AML-193 (cell line): ENCODE data around the gene TMEM214.
A peak's percentile ranks its signal among the peaks of the same experiment; 100 is the strongest.

Experiments used
- DNase-seq, 2 experiments: peaks; one replicate each; lab custom pipeline; 2025; lab: John Stamatoyannopoulos, UW

The TMEM214 gene

GRCh38 chr2:27039871-27040270 is 7.1 kb downstream of the TMEM214 start:
- DNase-seq, result no peak

- no peak for DNase-seq
Observed at GRCh38 chr2:27040282-27040681, 7.5 kb downstream of the TMEM214 start.

GRCh38 chr2:27041752-27042151 is 9.0 kb downstream of the TMEM214 start:
- DNase-seq, result no peak

- no peak for DNase-seq
Observed at GRCh38 chr2:27042159-27042661, 9.4 kb downstream of the TMEM214 start.

GRCh38 chr2:27042985-27043634 is 10.3 kb downstream of the TMEM214 start:
- DNase-seq, result no peak

GRCh38 chr2:27049422-27050280 is 16.9 kb downstream of the TMEM214 start:
- no peak for DNase-seq

- peak; percentile 81 to 88 for DNase-seq
Observed at GRCh38 chr2:27050281-27050995, 17.7 kb downstream of the TMEM214 start.

GRCh38 chr2:27050996-27051901 is 18.5 kb downstream of the TMEM214 start, which contains the start of gene AGBL5:
TSS of gene AGBL5 (plus strand) at chr2:27051668. CDS start at chr2:27052959, 1,291 bp downstream.
- peak; percentile 84 to 85 for DNase-seq

- peak in 1 of 2 experiments; percentile 9 for DNase-seq
Observed at GRCh38 chr2:27051902-27052645, 19.3 kb downstream of the TMEM214 start.

- DNase-seq, result no peak
Observed at GRCh38 chr2:27053321-27053720, 20.6 kb downstream of the TMEM214 start.

GRCh38 chr2:27053776-27054175 is 21.0 kb downstream of the TMEM214 start:
- no peak for DNase-seq

GRCh38 chr2:27054721-27055120 is 22.0 kb downstream of the TMEM214 start:
- DNase-seq, result no peak

GRCh38 chr2:27057184-27057583 is 24.4 kb downstream of the TMEM214 start:
- DNase-seq, result no peak

- no peak for DNase-seq
Observed at GRCh38 chr2:27058210-27058609, 25.4 kb downstream of the TMEM214 start.

- DNase-seq, result no peak
Observed at GRCh38 chr2:27059141-27059820, 26.5 kb downstream of the TMEM214 start.

- DNase-seq, result no peak
Observed at GRCh38 chr2:27060323-27060722, 27.6 kb downstream of the TMEM214 start.

- no peak for DNase-seq
Observed at GRCh38 chr2:27065128-27065527, 32.4 kb downstream of the TMEM214 start.

- DNase-seq, result no peak
Observed at GRCh38 chr2:27067385-27067784, 34.6 kb downstream of the TMEM214 start.

GRCh38 chr2:27069436-27069835 is 36.7 kb downstream of the TMEM214 start:
- no peak for DNase-seq
